AG10803 (cell line): ENCODE data around the gene EAF1.

Source experiments
- DNase-seq: peaks from one replicate; pipeline ENCODE4 v3.0.0; 2010; ENCODE audit warnings: low read depth
- H3K4me3 ChIP-seq: 2 replicates; pipeline ENCODE4 v1.5.1; 2011; ENCODE audit warnings: mild to moderate bottlenecking, low read length, control low read depth
- CTCF ChIP-seq: conservative IDR thresholded peaks from 2 replicates; pipeline ENCODE4 v1.5.1; 2011; ENCODE audit warnings: mild to moderate bottlenecking, low read length, control low read depth, inconsistent platforms

Gene EAF1

GRCh38 chr3:15443826-15444524 lies 16.6 kb downstream of the EAF1 start:
- no peak for TF ChIP-seq CTCF
- no peak overlapping the region for H3K4me3 ChIP-seq
- DNase-seq = peak; percentile 66

- no peak overlapping the region for H3K4me3 ChIP-seq
- no peak for TF ChIP-seq CTCF
- DNase-seq = no peak
Observed at GRCh38 chr3:15449489-15450224, 22.3 kb downstream of the EAF1 start.

- no peak for DNase-seq
- H3K4me3 ChIP-seq = no peak overlapping the region
- no peak for TF ChIP-seq CTCF
Observed at GRCh38 chr3:15450438-15451215, 23.2 kb downstream of the EAF1 start.

- TF ChIP-seq CTCF = no peak
- no peak overlapping the region for H3K4me3 ChIP-seq
- DNase-seq = no peak
Observed at GRCh38 chr3:15451216-15452113, 24.1 kb downstream of the EAF1 start.

- no peak for DNase-seq
- no peak overlapping the region for H3K4me3 ChIP-seq
- TF ChIP-seq CTCF = no peak
Observed at GRCh38 chr3:15452156-15452555, 24.8 kb downstream of the EAF1 start.

GRCh38 chr3:15452961-15453360 lies 25.6 kb downstream of the EAF1 start:
- H3K4me3 ChIP-seq = no peak overlapping the region
- TF ChIP-seq CTCF = no peak
- no peak for DNase-seq
